ACHN (cell line): Measurements from ENCODE around the gene BTG1.
A peak's percentile ranks its signal among the peaks of the same experiment; 100 is the strongest.
"Not testable (repeated sequence)": the region's sequence is repeated elsewhere in the genome, so short reads cannot be mapped to it uniquely, and the experiment has no call there.

ENCODE experiments used
- DNase-seq: peaks from one replicate; pipeline ENCODE4 v3.0.0-alpha.2; 2015
- in situ Hi-C: cut with HindIII; loops from 2 replicates; pipeline ENCODE4 v1.10.0; 2017; ENCODE audit warnings: low sequenced_read_pairs, low pct_ligation_motif_present, low pct_unique_long_range_greater_than_20kb

The BTG1 gene

GRCh38 chr12:92136965-92137721 is 8.5 kb downstream of the BTG1 start:
- DNase-seq, result peak; percentile 73
- in situ Hi-C loops, result no loop called here

- DNase-seq, result no peak
- in situ Hi-C loops, result no loop called here
Observed at GRCh38 chr12:92136026-92136730, 9.5 kb downstream of the BTG1 start.

DNA sequence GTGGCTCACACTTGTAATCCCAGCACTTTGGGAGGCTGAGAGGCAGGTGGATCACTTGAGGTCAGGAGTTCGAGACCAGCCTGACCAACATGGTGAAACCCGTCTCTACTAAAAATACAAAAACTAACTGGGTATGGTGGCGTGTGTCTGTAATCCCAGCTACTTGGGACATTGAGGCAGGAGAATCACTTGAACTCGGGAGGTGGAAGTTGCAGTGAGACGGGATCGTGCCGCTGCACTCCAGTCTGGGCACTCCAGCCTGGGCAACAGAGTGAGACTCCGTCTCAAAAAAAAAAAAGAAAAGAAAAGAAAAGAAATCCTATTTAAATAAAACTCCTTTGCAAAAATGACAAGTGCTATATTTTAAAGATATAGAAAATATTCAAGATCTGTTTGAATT is 10.1 kb downstream of the BTG1 start:
- in situ Hi-C loops, DNase-seq: not testable (repeated sequence)

DNA sequence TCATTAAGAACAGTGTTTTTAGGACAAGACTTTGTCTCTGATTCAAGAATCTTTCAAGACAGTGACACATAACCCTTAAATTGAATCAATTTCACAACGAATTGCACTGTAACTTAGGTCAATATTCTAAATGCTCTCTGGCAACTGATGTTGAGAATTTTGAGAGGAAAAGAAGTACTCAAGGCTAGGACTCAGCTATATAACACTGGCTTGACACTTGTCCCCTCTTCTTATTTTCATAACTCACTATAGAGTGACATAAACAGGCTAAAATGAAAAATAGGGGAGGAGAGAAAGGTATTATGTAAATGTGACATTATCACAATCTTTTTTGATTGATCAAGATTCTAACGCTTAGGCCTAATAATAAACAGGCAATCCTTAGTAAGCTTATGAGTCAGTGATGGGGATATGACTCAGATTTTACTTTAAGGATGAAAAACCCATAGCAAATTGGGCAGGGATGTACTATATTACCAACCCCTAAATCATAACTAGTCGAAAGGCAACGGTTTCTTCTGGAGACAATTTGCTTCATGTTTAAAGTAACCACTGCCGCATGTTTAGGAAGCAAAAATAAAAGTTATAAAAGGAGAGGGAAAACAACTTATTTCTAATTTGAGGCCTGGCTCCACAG is 10.9 kb downstream of the BTG1 start:
- peak; percentile 45 for DNase-seq

DNA sequence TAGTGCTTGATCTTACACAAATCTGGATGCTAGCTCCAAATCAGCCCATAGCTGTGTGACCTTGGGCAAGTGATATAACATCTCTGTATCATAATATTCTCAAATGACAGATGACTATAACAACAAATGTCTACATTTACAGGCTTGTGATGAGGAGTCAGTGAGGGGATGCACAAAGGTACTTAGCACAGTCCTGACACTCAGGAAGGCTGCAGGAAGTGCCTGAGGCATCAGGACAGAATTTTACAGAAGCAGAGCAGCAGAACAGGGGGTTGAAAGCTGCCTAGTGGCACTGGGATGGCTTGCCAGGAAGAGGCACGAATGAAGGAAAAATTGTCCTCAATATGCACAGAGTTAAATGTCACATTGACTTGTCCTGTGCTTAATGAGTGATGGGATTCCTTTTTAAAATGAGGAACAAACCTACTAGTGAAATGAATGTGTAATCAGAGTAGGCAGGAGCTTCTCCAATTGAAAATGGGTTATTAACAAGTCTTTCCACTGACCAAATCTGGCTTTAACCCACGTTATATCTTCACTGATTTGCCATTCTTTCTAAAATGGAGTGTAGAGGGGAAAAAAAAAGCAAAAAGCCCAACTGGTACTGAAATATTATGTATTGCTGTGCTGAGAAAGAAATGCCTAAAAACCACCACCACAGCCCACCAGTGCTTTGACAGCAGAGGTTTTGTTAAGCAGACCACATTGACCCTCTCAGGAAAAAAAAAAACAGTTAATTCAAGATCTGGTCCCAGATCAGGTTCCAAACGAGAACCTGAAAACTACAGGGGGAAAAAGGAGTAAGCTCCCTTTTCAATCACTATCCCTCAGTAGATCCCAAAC is 11.6 kb downstream of the BTG1 start:
- DNase-seq, result peak; percentile 22
- in situ Hi-C loops, result no loop called here

More for the DNA sequence above, 10.9 kb downstream of the BTG1 start:
- in situ Hi-C loops, result no loop called here

GRCh38 chr12:92133171-92133570 is 12.5 kb downstream of the BTG1 start:
- in situ Hi-C loops, result no loop called here
- DNase-seq, result no peak

DNA sequence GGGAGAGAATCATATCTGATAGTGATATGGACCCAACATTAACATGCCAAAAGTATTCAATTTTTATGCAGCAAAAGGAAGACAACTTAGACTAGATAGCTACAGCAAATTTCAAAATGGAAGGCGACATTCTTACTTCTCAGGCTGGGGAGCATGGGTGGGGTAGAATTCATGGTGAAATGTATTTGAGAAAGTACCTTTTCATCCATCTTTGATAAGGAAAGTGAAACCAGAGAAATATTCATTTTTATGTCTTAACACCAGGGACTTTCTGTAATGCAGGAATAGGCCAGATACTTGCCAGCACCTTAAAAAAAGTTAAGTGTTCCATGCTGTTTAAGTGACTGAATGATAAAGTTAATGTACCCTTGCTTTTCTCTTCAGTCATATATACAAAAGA is 13.4 kb downstream of the BTG1 start:
- in situ Hi-C loops, result no loop called here
- peak; percentile 38 for DNase-seq

- in situ Hi-C loops, result no loop called here
- DNase-seq, result no peak
Observed at GRCh38 chr12:92130999-92131398, 14.6 kb downstream of the BTG1 start.

DNA sequence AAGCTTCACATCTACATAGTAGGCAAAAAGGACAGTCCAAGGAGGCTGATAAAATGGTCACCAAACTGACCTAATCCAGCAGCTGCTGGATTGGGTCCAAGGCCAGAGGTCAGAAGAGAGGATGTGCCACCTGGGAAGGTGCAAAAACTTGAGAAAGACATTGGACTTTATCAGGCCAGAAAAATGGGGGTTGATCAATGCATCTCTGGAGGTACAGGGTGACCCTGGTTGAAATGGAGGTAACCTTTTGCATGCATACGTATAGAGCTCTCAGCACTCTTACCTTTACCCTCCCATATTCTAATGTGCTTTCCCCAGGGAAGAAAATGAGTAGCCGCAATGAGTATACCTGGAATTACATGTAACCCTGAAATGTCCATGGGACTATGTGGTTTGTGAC is 16.0 kb downstream of the BTG1 start:
- in situ Hi-C loops, result no loop called here
- DNase-seq, result no peak

DNA sequence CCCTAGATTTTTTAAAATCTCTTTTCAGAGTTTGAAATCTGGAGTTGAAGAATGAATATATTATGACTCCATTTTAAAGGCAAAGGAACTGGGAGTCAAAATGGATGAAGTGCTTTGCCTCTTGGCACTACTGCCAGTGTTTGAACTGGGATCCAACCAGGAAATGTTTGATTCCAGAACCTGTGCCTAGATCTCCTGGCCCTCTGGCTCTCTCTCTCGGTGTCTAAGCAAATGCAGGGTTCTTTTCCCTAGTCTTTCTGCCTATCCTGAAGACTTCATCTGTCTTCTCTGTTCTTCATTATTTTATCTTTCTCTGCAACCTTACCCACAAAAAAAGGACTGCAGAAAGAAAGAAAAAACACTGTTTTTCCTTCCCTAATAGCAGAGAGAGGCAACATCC is 17.0 kb downstream of the BTG1 start:
- DNase-seq, result no peak
- in situ Hi-C loops, result no loop called here

GRCh38 chr12:92124689-92125029 is 21.0 kb downstream of the BTG1 start:
- no peak for DNase-seq
- in situ Hi-C loops, result no loop called here

DNA sequence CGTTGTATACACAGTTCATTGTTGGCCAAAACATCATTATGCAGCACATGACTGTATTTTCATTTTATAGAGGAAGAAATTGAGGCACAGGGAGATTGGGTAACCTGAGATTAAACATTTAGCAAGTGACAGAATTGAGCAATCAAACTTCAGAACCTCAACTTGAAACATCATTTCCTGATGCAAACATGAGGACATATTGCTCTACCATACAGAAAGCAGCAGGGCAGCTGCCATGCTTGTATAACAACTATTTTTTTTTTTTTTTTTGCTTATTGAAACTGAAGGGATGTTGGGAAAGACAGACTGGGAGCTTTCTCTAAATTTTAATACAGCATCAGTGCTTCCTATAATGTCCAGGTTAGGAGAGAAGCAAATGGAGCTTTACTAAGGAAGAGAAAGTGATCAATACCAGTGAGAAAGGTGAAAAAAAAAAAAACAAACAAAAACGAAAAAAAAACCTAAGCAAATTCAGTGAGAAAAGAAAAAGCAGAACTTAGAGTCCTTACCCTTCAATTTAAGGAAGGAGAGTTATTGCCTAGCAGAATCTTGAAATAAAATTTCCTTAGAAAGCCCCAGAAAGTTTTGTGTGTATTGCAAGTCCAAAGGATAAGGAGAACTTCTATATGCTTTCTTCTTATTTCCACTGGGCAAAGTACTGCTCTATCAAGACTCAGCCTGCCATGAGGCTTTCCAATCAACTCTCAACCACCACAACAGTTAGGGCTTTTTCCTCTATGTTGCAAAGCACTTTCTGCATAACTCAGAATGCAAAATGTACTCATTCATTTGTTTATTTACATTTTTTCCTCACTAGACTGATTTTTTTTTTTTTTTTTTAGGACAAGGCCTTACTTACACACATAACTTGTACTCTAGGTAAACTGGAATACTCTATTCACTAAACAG is 21.6 kb downstream of the BTG1 start:
- in situ Hi-C loops, result no loop called here
- no peak for DNase-seq

DNA sequence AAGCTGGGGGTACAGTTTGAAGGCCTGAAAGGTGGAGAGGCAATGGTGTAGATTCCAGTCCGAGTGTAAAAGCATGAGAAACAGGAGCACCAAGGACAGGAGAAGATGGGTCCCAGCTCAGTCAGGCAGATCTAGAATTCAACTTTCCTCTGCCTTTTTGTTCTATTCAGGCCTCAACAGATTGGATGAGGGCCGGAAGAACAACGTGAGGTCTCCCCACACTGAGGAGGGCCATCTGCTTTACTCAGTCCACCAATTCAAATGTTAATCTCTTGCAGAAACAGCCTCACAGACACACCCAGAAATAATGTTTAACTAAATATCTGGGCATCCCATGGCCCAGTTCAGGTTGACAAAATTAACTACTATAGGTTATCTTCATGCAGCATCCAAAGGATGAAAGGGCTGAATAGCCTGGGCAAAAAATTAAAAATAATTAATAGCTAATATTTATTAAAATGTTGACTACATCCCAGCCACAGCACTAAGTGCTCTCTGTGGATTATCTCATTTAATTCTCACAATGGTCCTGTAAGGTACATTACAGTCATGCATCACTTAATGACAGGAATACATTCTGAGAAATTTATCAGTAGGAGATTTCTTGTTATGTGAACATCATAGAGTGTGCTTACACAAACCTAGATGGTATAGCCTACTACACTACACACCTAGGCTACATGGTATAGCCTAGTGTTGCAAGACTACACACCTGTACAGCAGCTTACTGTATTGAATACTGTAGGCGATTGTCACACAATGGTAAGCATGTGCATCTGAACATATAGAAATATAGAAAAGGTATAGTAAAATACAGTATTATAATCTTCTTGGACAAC is 22.5 kb downstream of the BTG1 start:
- no peak for DNase-seq
- in situ Hi-C loops, result no loop called here

- in situ Hi-C loops, result no loop called here
- DNase-seq, result no peak
Observed at GRCh38 chr12:92121826-92122225, 23.8 kb downstream of the BTG1 start.

GRCh38 chr12:92118826-92119536 is 26.7 kb downstream of the BTG1 start:
- in situ Hi-C loops, result no loop called here
- DNase-seq, result no peak

DNA sequence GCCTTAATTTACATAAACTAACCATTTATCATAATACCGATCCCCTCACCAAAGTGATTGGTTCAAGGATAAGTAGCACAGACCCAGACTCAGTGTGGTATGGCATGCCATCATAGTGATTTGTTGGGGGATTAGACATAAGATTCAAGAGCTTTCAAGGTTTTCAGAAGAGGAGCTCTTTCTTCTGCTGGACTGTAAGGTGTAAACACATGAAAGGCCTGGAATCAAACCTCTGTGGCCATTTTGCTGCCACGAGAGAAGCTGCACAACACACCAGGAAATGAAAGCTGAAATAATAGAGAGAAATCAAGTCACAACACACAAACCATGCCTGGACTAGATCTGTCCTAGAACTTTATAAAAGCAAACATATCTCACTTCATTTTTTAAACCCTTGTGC is 30.8 kb downstream of the BTG1 start:
- DNase-seq, result no peak
- in situ Hi-C loops, result no loop called here

DNA sequence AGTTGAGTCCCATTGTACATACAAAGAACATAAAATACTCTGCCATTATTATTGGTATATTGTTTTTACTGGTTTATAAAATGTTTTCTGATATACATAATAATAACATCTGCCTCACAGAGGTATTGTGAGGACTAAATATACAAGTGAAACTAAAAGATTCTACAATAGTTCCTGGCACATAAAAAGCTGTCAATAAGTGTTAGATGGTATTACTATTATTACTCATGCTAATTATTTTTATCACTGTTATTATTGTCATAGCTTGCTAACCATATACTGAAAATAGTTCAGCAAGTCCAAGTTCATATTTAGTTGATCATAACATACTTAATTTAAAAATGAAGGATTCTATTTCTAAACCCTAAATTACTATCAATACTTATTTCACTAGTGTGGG is 34.4 kb downstream of the BTG1 start:
- in situ Hi-C loops, result no loop called here
- DNase-seq, result no peak
